IPS-18c (cell line): ENCODE data around the gene HAUS7.

ENCODE experiments used
- H3K4me3 ChIP-seq: 2 replicates; pipeline ENCODE4 v1.7.0; 2013; ENCODE audit warnings: low read depth, mild to moderate bottlenecking, low read length, moderate library complexity; ENCODE audit not compliant: insufficient read depth
- H3K9me3 ChIP-seq: one replicate; pipeline ENCODE4 v1.6.1; 2013; ENCODE audit warnings: mild to moderate bottlenecking, low read length, moderate library complexity; ENCODE audit not compliant: control insufficient read depth, insufficient read depth

The HAUS7 gene

DNA sequence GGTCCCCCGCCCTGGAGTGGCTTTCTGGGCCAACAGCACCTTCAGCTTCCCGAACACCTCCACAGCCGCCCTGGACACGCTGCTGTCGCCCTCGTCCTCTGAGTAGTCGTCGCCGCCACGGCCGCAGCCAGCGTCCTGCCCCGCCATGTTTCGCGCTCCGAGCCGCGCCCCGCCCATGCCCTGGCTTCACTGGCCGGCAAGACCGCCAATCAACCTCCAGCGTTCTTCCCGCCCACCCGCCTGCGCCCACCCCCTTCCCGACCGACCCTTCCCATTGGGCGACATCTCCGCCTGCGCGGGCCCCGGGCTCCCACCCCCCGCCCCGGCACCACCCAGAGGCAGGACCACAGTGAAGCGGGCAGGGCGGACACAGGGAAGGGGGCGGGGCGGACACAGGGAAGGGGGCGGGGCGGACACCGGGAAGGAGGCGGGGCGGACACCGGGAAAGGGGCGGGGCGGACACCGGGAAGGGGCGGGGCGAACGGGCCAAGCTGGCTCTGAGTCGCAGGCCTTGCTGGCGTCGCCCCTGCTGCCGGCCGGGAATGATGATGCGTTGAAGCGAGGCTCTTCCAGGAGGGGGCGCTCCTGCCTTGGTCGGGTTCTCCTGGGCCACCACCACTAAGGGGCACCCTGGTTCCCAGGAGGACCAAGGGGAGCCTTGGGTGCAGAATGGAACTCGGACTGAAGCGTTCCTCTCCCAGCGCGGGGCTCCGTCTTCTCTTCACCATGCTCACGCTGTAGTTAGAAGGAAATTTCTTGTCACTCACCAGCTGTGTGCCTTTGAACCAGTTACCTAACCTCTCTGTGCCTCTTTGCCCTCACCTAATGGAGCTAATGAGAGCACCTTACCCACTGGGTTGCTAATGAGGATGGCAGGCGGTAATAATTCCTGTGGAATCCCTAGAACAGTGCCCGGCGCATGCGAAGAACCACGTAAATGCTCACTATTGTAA is at the start of gene HAUS7:
TSS of gene HAUS7 (minus strand) at position 166 of the 953 bp plus-strand sequence. CDS start at position 147, 19 bp downstream.
- Histone ChIP-seq H3K9me3 (peaks cover 13% of the 10 kb centered on the region), H3K4me3 (peak within 1 kb of the TSS; percentile 64)

- peaks cover 21% of the 10 kb centered on the region for H3K9me3 ChIP-seq
These were observed 49.4 kb upstream of the HAUS7 start for GRCh38 chrX:153519569-153520286.

GRCh38 chrX:153517946-153518834 is 47.8 kb upstream of the HAUS7 start:
- H3K4me3 ChIP-seq, result peak overlapping the region; percentile 28

More at GRCh38 chrX:153519569-153520286, 49.4 kb upstream of the HAUS7 start:
- no peak overlapping the region for H3K4me3 ChIP-seq

GRCh38 chrX:153517423-153517822 is 47.0 kb upstream of the HAUS7 start, which contains the start of gene ATP2B3:
Gene ATP2B3, plus strand, starts transcription at chrX:153517642. Its CDS starts 18,606 bp downstream, at chrX:153536248.
- Histone ChIP-seq H3K9me3 (peaks cover 26% of the 10 kb centered on the region), H3K4me3 (peak within 1 kb of the TSS; percentile 28)

More at GRCh38 chrX:153517946-153518834, 47.8 kb upstream of the HAUS7 start:
- H3K9me3 ChIP-seq, result peaks cover 26% of the 10 kb centered on the region

- H3K4me3 ChIP-seq, result no peak overlapping the region
- H3K9me3 ChIP-seq, result peaks cover 17% of the 10 kb centered on the region
These were observed 45.7 kb upstream of the HAUS7 start for GRCh38 chrX:153516073-153516472.

- peaks cover 15% of the 10 kb centered on the region for H3K9me3 ChIP-seq
- no peak overlapping the region; the same call in 1 of the 2 replicates for H3K4me3 ChIP-seq
These were observed 45.1 kb upstream of the HAUS7 start for GRCh38 chrX:153515435-153515834.

- peaks cover 17% of the 10 kb centered on the region for H3K9me3 ChIP-seq
These were observed 43.9 kb upstream of the HAUS7 start for GRCh38 chrX:153514259-153514658.

GRCh38 chrX:153513265-153513664 is 42.9 kb upstream of the HAUS7 start:
- peaks cover 16% of the 10 kb centered on the region for H3K9me3 ChIP-seq
- no peak overlapping the region for H3K4me3 ChIP-seq

More at GRCh38 chrX:153514259-153514658, 43.9 kb upstream of the HAUS7 start:
- no peak overlapping the region for H3K4me3 ChIP-seq

DNA sequence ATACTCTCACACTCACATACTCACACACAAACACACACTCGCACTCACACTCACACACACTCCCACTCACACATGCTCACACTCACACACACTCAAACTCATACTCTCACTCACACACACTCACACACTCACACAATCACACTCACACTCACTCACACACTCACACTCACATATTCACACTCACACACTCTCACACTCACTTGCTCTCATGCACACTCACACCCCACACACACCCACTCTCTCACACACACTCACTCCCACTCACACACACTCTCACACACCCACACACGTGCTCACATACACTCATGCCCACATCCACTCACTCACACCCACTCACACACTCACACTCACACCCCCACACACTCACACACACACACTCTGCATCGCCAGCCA is 42.1 kb upstream of the HAUS7 start:
- H3K9me3 ChIP-seq, result peaks cover 17% of the 10 kb centered on the region
- no peak overlapping the region for H3K4me3 ChIP-seq

DNA sequence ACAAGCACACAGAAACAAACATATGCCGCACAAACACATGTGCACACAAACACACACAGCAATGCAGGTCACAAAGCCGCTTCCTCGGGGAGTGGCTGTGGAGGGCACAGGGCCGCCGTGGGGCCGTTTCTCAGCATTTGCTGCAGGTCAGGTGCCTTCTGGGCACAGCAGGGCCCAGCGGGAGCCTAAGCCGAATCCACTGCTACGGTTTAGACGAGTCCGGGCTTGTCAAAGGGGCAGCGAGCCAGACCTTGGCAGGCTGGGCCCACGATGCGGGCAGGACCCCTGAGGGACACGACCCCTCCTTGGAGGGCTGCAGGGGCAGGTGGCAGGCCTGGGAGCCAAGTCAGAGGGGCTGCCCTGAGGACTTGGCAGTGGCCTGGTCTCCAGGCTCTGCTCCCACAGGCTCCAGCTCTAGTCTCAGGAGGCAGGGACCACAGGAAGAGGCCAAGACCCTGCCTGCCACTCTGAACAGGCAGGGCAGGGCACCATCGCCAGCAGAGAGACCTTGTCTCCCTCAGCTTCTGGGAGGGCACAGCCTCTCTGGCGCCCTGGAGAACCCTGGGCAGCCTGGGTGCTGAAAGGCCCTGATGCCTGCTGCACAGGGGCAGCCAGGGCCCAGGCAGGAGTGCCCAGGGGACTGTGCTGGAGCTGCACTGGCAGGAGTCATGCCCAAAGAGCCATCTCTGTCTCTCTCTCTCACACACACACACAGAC is 41.6 kb upstream of the HAUS7 start:
- Histone ChIP-seq H3K4me3 (no peak overlapping the region), H3K9me3 (peaks cover 17% of the 10 kb centered on the region)

- H3K4me3 ChIP-seq, result no peak overlapping the region
- peaks cover 20% of the 10 kb centered on the region for H3K9me3 ChIP-seq
These were observed 40.0 kb upstream of the HAUS7 start for GRCh38 chrX:153510383-153510782.

DNA sequence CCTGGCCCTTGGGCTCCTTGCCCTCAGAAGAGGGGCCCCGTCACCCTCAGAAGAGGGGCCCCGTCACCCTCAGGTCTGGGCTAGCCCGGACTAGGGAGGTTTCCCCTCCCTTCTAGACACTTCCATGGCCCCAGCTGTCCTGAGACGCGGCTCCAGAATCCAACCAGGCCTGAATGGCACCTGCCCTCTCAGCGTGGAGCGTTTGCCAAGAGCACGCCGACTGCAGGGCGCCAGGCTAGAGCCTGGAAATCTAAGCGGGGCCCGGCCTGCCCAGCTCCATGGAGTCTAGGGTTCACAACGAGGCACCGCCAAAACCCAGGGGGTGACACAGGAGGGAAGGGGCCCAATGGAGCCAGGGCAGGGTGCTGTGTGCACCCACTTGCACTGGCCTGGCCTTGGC is 39.2 kb upstream of the HAUS7 start:
- Histone ChIP-seq H3K4me3 (no peak overlapping the region), H3K9me3 (peaks cover 19% of the 10 kb centered on the region)

GRCh38 chrX:153507484-153508178 is 37.3 kb upstream of the HAUS7 start:
- H3K9me3 ChIP-seq, result peaks cover 22% of the 10 kb centered on the region
- H3K4me3 ChIP-seq, result no peak overlapping the region; the same call in 1 of the 2 replicates

- Histone ChIP-seq H3K4me3 (no peak overlapping the region; the same call in 1 of the 2 replicates), H3K9me3 (peaks cover 26% of the 10 kb centered on the region)
These were observed 35.0 kb upstream of the HAUS7 start for GRCh38 chrX:153505361-153505760.

DNA sequence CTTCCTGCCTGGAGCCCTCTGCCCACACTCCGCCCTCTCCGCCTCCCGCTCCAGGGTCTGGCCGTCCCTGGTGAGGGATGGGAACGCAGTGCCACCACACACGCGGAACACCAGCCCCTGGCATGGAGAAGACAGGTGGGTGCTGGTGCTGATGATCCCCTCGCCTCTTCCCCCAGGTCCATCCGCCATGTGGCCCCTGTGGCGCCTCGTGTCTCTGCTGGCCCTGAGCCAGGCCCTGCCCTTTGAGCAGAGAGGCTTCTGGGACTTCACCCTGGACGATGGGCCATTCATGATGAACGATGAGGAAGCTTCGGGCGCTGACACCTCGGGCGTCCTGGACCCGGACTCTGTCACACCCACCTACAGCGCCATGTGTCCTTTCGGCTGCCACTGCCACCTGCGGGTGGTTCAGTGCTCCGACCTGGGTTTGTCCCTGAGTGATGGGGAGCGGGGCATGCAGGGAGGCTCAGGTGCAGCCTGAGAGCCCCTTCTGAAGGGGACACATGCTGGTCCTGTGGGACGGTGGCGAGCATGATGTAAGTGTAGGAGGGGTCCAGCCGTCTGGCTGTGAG is 34.2 kb upstream of the HAUS7 start:
- no peak overlapping the region for H3K4me3 ChIP-seq
- peaks cover 24% of the 10 kb centered on the region for H3K9me3 ChIP-seq
